AG08396 (cell line): ENCODE data around the gene TFCP2L1.
"Not testable (repeated sequence)": the region's sequence is repeated elsewhere in the genome, so short reads cannot be mapped to it uniquely, and the experiment has no call there.

Experiments used
- DNase-seq: peaks from one replicate; pipeline ENCODE4 v3.0.0; 2012; ENCODE audit warnings: low spot score, mixed read lengths

TFCP2L1 gene

DNA sequence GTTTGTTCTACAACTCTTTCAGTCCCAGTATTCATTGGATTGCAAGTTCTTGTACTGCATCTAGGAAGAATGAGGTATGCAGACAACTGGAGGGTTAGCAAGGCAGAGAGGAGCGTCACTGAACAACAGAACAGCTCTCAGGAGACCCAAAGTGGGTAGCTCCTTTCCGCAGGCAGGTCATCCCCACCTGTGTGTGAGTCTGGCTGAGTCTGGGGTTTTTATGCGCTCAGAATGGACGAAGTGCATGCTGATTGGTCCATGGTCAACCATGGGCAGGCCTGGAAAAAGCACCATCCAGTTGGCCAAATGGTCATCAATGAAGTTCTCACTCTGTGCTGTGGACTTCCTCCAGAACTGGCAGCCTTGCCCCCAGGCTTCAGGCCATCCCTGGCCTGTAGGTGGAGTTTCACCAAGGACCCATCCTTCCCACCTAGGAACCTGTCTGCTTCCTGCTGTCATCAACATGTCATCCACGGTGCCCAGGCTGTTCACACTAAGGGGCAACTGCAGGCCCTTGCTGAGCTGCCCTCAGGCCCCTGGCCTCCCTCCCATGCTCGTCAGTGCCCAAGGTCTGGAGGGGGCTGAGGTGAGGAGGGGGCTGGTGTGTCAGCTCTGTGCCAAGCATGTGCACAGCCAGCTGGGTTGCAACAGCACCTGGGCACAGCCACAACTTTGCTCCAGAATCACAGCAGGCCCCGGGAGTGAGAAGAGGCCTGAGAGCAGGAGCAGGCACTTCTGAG, 11.1 kb upstream of the TFCP2L1 start:
- DNase-seq = no peak

DNA sequence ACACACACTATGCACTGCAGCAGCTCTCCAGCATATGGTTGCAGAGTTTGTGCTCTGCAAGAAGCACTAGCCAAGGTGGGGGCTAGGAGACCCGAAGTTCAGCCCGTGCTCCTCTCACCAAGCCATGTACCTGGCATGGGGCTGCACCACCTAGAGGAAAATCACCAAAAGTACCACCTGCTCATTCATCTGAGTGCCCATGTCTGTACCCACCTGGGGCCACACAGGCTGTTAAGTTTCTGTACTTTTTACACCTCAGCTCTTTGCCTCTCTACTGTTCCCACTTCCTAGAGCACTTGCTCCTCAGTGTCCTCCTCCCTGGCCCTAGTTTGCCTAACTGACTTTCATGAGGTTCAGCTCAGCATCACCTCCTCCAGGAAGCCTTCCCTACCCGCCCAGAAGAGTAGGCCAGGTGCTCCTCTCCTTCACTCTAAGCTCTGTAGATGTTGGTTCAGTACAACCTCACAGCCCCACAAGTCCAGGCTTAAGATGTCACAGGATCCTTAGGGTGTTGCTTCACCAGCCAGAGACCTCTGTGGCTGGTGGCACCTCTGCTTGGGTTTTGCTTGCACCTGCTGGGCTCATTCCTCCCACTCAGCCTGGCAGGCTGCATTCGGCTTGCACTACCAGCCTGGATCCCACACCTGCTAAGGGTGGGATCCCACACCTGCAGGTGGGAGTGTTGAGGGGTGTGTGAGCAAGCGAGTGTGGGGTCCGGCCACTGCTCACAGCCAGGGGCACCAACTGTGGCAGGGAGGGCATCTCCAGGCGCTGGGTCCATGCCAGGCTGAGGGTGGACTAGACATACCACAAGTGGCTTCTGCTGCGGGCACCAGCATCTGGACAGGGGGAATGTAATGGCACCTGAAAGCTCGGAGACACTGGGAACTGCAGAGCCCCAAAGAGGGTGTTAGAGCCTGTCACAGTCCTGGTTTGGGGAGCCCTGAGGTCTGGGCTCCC, 10.2 kb upstream of the TFCP2L1 start:
- no peak for DNase-seq

GRCh38 chr2:121293450-121294325, 8.7 kb upstream of the TFCP2L1 start:
- DNase-seq = no peak

GRCh38 chr2:121291251-121291580, 6.2 kb upstream of the TFCP2L1 start:
- DNase-seq = no peak

GRCh38 chr2:121289271-121289670, 4.3 kb upstream of the TFCP2L1 start:
- DNase-seq = no peak

GRCh38 chr2:121288454-121289231, 3.6 kb upstream of the TFCP2L1 start:
- no peak for DNase-seq

GRCh38 chr2:121287956-121288355, 3.0 kb upstream of the TFCP2L1 start:
- no peak for DNase-seq

DNA sequence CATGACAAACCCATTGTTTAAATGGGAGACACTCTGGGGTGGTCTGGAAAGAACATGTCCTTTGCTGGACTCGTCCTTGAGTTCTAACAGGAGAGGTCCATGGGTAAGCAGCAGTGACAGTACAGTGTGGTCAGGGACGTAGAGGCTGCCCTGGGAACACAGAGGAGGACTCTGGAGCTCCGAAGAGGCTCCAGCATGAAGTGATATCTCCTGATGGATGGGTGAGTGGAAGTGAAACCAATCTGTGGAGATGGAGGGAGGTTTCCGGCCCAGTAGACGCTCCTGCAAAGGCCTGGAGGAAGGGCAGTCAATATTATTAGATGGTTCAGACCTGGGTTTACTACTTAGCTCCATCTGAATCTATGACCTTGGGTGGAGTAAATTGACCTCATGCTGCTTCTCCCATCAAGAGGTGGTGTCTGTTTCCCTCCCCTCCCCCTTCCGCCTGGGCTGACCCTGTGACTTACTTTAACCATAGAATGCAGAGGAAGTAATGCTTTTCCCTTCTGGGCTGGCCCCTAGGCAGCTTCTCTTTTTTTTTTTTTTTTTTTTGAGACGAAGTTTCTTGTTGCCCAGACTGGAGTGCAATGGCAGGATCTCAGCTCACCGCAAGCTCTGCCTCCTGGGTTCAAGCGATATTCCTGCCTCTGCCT, 2.3 kb upstream of the TFCP2L1 start:
- no peak for DNase-seq

DNA sequence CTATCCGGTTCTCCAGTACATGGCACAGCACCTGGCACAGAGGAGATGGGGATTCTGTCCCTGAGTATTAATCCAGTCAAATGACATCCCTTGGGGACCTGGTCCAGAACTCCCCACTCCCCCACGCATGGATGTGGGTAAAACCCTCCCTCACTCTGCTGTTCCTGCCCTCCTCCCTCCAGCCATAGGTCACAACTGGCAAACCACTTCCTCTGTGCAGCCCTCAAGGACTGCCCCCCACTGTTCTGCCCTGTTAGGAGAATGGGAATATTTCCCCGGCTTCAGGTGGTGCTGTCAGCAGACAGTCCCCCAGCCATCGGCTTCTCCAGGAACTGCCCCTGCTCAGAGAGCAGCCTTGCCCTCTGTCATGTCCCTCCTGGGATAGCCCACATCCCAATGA, 1.5 kb upstream of the TFCP2L1 start:
- no peak for DNase-seq

- DNase-seq = no peak
These were observed 924 bp upstream of the TFCP2L1 start for GRCh38 chr2:121285926-121286325.

DNA sequence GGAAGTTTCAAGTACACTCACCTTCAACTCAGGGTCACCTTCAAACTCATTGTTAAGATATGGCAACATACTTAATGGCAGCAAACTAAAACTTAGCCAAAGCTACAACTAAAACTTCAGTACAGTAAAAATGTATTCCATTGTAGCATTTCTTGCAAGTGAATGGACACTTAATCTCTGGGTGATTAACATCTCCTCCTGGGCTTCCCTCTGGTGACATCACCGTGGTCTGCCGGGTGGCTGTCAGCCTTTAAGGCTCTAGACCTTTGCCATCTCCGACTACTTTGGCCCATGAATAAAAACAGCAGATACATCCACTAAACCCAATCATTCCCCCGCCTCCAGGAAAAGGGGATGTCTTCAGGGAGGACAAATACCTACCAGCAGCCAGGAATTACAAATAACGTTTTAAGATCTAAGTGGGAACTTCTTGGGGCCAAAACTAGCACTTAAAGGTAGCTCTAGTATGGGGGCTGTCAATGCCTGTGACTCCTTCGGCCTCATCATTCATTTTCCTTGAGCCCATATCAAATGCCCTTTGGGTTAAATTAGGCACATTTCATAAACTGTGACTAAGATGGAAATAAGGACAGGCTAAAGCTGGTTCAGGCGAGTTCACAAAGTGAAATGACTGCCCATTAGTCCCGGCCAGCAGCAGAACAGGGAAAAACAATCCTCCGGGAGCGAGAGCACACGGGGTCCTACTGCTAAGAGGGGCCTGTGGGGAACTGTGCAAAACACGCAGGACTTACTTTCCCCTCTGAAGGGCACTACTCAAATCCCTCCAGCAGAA, 1.1 kb downstream of the TFCP2L1 start:
- DNase-seq = peak; percentile 28

- DNase-seq = no peak
These were observed 2.1 kb downstream of the TFCP2L1 start for GRCh38 chr2:121282800-121283385.

DNA sequence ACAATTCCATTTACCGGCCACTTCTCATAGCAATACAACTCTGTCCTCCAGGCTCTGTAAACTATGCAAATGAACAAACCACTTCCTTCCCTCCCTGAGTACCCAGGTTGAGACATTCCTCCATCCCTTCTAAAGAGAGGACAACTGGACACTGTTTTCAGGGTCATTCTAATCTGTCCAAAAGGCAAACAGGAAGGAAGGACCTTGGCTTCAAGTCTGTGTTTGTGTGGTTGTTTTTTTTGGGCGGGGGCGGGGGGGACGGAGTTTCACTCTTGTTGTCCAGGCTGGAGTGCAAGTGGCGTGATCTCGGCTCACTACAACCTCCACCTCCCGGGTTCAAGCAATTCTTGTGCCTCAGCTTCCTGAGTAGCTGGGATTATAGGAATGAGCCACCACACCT, 3.3 kb downstream of the TFCP2L1 start:
- DNase-seq = no peak

DNA sequence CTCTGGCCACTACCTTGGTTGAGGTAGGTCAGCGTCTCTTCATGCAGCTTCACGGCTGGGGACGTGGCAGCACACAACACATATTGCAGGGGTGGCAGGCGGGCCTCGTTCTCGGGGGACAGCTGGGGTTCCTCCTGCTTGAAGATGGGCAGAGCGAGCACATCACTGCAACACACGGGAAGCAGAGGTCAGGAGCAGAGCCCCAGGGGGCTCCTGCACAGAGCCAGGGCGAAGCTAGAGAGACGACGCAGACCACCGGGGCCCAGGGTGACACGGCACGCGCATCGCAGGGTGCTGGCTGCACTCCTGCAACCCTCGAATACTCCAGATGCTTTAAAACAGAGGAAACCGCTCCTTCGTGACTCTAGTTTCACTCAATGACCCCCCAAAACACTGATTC, 3.9 kb downstream of the TFCP2L1 start:
- DNase-seq = no peak

DNA sequence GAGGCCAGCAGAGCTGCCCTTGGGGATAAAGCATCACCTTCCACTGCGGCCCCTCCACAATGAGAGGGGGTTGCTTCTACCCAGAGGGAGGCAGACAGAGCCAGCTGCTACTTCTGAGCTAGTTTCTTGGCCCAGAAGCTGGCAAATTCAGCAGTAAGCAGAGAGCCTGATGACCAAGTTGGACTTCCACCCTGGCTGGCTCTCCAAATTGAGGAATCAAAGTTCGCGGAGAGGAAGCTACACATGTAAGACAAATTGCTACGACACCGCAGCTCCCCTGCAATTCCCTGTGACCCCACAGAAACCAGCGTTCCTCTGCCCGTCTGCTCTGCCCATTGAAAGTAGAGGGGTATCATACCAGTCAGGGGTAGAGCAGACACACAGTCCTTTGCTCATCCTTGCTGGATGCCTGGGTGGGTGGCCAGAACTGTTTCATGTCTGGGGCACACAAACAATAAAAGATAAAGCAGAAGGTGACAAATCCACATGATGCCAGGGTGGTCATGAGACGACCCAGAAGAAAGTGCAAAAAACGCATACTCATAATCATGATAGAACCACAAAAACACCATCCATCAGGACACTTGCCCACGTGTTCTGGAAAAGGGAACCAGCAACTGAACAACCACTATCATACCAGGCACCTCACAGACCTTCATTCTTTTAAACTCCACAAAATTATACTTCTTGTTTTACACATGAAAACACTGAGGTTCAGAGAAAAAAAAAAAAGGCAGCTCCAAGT, 5.4 kb downstream of the TFCP2L1 start:
- DNase-seq = no peak

DNA sequence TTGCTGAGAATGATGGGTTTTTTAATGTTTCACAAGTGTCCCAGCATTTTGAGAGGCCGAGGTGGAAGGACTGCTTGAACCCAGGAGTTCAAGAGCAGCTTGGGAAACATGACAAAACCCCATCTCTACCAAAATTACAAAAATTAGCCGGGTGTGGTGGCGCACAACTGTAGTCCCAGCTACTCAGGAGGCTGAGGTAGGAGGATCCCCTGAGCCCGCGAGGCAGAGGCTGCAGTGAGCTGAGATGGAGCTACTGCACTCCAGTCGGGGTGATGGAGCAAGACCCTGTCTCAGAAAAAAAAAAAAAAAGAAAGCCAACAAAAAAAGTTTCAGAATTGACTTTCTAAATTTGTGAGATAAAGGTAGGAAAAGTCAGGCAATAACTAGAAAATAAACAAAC, 8.7 kb downstream of the TFCP2L1 start:
- DNase-seq = no peak

GRCh38 chr2:121273116-121273515, 11.9 kb downstream of the TFCP2L1 start:
- no peak for DNase-seq

- DNase-seq = no peak
These were observed 12.4 kb downstream of the TFCP2L1 start for GRCh38 chr2:121272596-121272995.

DNA sequence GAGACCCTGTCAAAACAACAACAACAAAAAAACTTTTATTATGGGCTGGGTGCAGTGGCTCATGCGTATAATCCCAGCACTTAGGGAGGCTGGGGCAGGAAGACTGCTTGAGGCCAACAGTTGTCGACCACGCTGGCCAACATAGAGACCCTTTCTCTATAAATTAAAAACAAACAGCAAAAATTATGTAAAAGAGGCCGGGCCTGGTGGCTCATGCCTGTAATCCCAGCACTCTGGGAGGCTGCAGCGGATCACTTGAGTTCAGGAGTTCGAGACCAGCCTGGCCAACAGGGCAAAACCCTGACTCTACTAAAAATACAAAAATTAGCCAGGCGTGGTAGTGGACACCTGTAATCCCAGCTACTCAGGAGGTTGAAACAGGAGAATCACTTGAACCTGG, 15.6 kb downstream of the TFCP2L1 start:
- not testable (repeated sequence) for DNase-seq
